ENCODE measurements around the gene MBD5.

MBD5 gene

DNA sequence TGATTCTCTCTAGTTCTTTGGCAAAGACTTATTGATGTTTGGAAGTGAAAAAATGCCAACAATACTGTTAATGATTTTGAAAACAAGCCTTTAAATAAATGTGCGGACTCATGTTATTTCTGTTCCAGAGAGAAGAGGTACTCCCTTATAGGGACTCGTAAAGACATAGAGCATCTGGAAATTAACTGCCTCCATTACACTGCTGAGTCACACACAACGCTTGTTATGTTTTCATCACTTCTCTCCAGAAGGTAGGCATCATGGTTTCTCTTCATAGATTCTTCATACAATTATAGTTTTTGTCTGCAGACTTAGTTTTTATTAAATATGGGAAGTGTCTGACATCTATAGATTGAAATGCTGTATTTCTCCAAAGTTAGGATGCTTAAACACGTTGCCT, 321.2 kb downstream of the MBD5 start:
- DNase-seq: no peak

GRCh38 chr2:148350199-148350598, 329.3 kb downstream of the MBD5 start:
- DNase-seq: no peak

- DNase-seq: no peak
Observed at GRCh38 chr2:148351437-148352143, 330.7 kb downstream of the MBD5 start.

GRCh38 chr2:148358375-148358774, 337.5 kb downstream of the MBD5 start:
- DNase-seq: no peak

DNA sequence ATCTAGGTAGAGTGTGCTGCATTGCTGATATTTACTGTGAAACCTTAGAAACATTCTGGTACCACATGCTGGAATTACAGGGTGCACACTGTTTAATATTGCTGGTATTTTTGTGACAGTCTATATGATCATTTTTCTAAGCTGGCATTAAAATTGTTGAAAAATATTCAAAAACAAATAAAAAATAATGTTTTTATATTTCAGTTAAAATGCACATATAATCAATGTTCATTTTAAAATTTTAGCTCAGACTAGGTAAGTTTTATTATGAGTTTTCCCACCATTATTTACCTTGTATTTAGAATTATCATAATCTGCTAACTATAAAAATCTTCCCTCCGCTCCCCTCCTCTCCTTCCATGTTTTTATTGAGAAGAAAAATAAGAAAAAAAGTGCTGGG, 339.8 kb downstream of the MBD5 start:
- no peak for DNase-seq

DNA sequence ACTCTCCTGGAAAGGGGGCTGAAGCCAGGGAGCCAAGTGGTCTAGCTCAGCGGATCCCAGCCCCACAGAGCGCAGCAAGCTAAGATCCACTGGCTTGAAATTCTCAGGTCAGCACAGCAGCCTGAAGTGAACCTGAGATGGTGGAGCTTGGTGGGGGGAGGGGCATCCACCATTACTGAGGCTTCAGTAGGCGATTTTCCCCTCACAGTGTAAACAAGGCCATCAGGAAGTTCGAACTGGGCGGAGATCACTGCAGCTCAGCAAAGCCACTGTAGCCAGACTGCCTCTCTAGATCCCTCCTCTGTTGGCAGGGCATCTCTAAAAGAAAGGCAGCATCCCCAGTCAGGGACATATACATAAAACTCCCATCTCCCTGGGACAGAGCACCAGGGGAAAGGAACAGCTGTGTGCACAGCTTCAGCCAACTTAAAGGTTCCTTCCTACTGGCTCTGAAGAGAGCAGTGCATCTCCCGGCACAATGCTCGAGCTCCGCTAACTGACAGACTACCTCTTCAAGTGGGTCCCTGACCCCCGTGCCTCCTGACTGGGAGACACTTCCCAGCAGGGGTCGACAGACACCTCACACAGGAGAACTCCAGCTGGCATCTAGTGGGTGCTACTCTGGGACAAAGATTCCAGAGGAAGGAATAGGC, 341.4 kb downstream of the MBD5 start:
- DNase-seq: no peak

- no peak for DNase-seq
Observed at GRCh38 chr2:148375214-148375613, 354.3 kb downstream of the MBD5 start.

DNA sequence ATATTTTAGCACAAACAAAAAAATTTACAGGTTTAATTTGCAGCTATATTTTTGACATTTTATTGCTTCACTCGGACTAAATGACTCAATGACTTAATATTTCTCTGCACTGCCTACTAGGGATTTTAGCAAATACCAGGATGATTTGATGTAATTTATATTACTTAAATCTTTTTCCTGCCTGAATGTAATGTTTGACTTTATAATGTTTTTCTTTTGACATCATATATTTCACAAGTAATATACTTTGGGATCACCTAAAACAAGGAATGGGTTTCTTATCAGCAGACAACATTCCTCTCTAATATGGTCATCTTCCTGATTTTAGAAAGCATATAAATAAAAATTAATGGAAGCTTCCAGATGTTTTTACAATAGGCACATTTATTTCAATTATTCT, 370.4 kb downstream of the MBD5 start:
- DNase-seq: no peak

GRCh38 chr2:148402786-148403185, 381.9 kb downstream of the MBD5 start:
- DNase-seq: no peak

- DNase-seq: no peak
Observed at GRCh38 chr2:148410899-148411298, 390.0 kb downstream of the MBD5 start.

GRCh38 chr2:148416248-148416647, 395.4 kb downstream of the MBD5 start:
- DNase-seq: no peak

- DNase-seq: peak; percentile 0
Observed at GRCh38 chr2:148430101-148430500, 409.2 kb downstream of the MBD5 start.

- no peak for DNase-seq
Observed at GRCh38 chr2:148447877-148448276, 427.0 kb downstream of the MBD5 start.

- no peak for DNase-seq
Observed at GRCh38 chr2:148450531-148450930, 429.6 kb downstream of the MBD5 start.

DNA sequence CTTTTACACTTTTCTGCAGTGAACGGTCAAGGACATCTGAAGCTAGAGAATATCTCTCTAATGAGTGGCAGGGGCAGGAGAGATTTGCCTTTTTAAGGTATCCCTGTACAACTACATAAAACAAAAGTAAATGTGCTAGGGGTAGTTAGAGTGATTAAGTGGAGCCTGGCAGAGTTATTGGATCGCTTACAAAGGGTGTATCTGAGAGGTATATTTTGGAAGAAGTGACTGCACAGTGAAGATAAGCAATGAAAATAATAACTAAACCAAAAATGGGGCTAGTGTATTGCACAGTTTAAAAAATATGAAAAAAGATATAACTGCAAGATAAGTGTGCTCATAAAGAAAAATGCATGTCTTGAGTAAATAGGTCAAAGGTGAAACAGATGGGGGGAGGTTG, 430.2 kb downstream of the MBD5 start:
- no peak for DNase-seq

- no peak for DNase-seq
Observed at GRCh38 chr2:148455791-148456190, 434.9 kb downstream of the MBD5 start.

- no peak for DNase-seq
Observed at GRCh38 chr2:148458171-148458570, 437.3 kb downstream of the MBD5 start.

DNA sequence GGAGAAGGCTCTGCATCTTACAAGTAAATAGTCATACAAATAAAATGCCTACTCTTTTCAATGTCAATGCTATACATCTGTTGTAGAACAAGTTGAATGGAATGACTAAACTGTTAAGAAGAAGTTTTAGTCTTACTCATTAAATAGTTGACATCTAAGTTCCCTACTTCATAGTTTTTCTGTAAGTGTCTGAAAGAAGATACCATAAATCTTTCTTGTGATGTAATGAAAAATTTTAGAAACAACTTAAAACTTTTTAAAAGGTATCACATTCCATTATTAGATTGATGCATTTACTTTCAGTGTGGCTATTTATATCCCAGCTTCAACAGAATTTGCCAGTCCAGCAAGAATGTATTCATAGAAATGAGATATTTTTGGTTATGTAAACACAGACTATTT, 438.5 kb downstream of the MBD5 start:
- DNase-seq: no peak

GRCh38 chr2:148461876-148462275, 441.0 kb downstream of the MBD5 start:
- no peak for DNase-seq

- DNase-seq: no peak
Observed at GRCh38 chr2:148475626-148476025, 454.7 kb downstream of the MBD5 start.

- no peak for DNase-seq
Observed at GRCh38 chr2:148479398-148479797, 458.5 kb downstream of the MBD5 start.

DNA sequence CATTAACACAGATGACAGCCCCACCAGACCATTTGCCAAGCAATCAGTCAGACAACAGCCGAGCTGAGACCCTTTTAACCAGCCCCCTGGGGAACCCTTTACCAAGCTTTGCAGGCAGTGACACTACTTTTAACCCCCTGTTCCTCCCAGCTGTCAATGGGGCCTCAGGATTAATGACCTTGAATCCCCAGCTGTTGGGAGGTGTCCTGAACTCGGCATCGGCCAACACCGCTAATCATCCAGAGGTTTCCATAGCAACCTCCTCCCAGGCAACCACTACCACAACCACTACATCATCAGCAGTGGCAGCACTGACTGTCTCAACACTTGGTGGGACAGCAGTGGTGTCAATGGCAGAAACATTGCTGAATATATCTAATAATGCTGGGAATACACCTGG, 462.8 kb downstream of the MBD5 start:
- DNase-seq: no peak

DNA sequence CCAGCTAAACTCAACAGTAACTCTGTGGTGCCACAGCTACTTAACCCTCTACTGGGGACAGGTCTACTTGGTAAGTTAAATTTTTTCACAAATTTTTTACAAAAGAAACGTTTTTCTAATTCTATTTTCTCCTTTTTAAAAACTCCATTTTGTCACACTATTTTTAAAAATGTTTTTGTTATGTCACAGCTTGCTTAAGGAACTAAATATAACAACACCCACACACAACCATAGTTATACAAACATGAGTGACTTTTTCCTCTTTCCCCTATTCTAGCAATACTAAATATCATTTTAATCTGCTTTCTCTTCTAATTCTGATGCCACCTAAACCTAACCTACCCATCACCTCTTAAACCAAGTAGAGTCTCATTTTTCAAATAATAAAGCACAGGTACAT, 463.2 kb downstream of the MBD5 start:
- DNase-seq: no peak

DNA sequence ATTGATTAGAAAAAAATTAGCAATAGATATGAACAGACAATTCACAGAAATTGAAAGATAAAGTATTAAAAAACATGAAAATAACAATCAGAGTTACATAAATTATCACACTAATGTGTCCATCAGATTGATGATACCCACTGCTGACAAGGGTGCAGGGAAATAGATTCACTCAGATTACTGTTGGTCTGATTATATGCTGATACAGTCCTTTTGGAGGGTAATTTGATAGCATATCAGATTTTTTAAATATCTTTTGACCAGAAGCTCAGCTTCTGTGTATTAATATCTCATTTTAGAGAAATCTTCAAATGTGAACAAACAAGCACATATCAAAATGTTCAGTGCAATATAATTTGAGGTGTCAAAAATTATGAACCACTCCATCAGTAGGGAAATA, 465.8 kb downstream of the MBD5 start:
- no peak for DNase-seq

- DNase-seq: no peak
Observed at GRCh38 chr2:148487439-148487838, 466.5 kb downstream of the MBD5 start.
